Lower lobe of right lung (tissue), 2 donors: ENCODE data around the gene MCHR1. TPM values are rescaled to one million over a fixed set of nuclear protein-coding genes. Genes with fewer than 3 reads are reported as not detected.

Experiments used
- ATAC-seq, 2 donors: fragments of 200-7000 bp; cut with Tn5 transposase; one replicate each; pipeline ENCODE4 v1.9.1; 2020 to 2022; ENCODE audit warnings: mild to moderate bottlenecking in 2 of 2, moderate library complexity in 2 of 2
- DNase-seq: peaks from one replicate; pipeline ENCODE4 v3.0.0-alpha.2; 2020
- H3K27ac ChIP-seq: fragments of 200-600 bp; one replicate; pipeline ENCODE4 v1.8.0; 2022
- H3K27me3 ChIP-seq: fragments of 200-600 bp; one replicate; pipeline ENCODE4 v1.8.0; 2022; ENCODE audit warnings: low read depth
- H3K36me3 ChIP-seq: fragments of 200-600 bp; one replicate; pipeline ENCODE4 v1.8.0; 2022; ENCODE audit warnings: mild to moderate bottlenecking
- H3K4me1 ChIP-seq: fragments of 200-600 bp; one replicate; pipeline ENCODE4 v1.8.0; 2022
- H3K4me3 ChIP-seq: fragments of 200-600 bp; one replicate; pipeline ENCODE4 v1.8.0; 2022; ENCODE audit warnings: mild to moderate bottlenecking
- H3K9me3 ChIP-seq: fragments of 200-600 bp; one replicate; pipeline ENCODE4 v1.8.0; 2022
- intact Hi-C: fragments of 100-400 bp; cut with DNase I; formaldehyde crosslinking; loops from one replicate; pipeline ENCODE4 v1.11.0; 2022
- total RNA-seq: library from RNA; stranded (reverse); fragmentation: NEBNext Ultra II Directional; extraction: Animal tissue kit (Norgen Biotek cat#: 25700); gene quantifications from one replicate; pipeline ENCODE4 v1.2.1, GENCODE V29; 2021
- TF ChIP-seq, protein P1 (sequence below): fragments of 200-600 bp; IDR thresholded peaks from one replicate; pipeline ENCODE4 v1.8.0; 2022; ENCODE audit warnings: antibody characterized with exemption, mild to moderate bottlenecking
- donor health status: DM: no; HTN: yes; CAD: no; lungs with severe emphysema.

The MCHR1 gene
- total RNA-seq, 1 donor from 2014 or later = not detected

DNA sequence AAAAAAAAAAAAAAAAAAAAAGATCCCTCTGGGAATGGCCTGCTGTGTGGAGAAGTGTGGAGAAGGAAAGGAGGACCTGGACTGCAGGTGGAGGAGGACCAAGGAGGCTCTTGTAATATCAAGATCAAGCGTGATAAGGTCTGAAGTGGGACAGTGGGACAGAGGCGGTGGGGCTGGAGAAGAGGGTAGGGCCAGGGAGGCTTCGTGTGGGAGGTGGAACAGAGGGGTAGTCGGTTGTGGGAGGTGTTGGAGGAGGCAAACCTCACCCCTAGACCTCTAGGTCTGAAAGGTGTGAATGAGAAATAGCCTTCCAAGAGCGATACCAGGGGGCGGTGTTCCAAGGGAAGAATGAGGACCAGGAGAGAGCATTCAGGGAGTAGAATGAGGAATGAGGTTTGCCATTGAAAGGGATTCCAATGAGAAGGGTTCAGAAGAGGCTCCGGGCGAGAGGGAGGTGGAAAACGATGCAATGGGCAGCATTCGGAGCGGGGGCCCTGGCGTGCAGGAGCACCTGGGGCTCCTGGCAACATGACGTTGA, 44.2 kb downstream of the MCHR1 start:
- TF ChIP-seq, protein P1, sequence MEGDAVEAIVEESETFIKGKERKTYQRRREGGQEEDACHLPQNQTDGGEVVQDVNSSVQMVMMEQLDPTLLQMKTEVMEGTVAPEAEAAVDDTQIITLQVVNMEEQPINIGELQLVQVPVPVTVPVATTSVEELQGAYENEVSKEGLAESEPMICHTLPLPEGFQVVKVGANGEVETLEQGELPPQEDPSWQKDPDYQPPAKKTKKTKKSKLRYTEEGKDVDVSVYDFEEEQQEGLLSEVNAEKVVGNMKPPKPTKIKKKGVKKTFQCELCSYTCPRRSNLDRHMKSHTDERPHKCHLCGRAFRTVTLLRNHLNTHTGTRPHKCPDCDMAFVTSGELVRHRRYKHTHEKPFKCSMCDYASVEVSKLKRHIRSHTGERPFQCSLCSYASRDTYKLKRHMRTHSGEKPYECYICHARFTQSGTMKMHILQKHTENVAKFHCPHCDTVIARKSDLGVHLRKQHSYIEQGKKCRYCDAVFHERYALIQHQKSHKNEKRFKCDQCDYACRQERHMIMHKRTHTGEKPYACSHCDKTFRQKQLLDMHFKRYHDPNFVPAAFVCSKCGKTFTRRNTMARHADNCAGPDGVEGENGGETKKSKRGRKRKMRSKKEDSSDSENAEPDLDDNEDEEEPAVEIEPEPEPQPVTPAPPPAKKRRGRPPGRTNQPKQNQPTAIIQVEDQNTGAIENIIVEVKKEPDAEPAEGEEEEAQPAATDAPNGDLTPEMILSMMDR = no peak
- no peak overlapping the region for H3K4me3 ChIP-seq
- no peaks in the 10 kb centered on the region for H3K9me3 ChIP-seq
- ATAC-seq (no peak), DNase-seq (no peak)
- intact Hi-C loops = no loop called here
- H3K27me3 ChIP-seq = no peaks in the 10 kb centered on the region
- peaks cover 4% of the 10 kb centered on the region for H3K4me1 ChIP-seq
- H3K27ac ChIP-seq = no peak overlapping the region
- no peaks in the 10 kb centered on the region for H3K36me3 ChIP-seq

DNA sequence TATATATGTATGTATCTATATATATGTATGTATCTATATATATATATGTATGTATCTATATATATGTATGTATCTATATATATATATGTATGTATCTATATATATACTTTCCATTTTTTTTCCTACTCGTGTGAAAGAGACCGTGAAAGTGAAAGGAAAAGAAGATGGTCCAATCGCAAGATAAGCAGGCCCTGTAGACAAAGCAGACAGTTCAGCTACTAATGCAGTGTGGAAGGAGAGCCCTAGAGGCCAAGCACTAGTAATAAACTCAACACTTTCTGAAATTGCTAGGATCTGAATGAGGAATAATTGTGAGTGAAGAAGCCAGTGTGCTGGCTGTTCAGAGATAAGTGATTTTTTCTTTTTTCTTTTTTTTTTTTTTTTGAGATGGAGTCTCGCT, 47.2 kb downstream of the MCHR1 start:
- intact Hi-C loops = no loop called here
- DNase-seq (no peak), ATAC-seq (no peak)
- Histone ChIP-seq H3K4me1 (peaks cover 10% of the 10 kb centered on the region), H3K4me3 (no peak overlapping the region), H3K27me3 (no peaks in the 10 kb centered on the region), H3K27ac (no peak overlapping the region), H3K9me3 (no peaks in the 10 kb centered on the region), H3K36me3 (no peaks in the 10 kb centered on the region)
- TF ChIP-seq, protein P1 = no peak

DNA sequence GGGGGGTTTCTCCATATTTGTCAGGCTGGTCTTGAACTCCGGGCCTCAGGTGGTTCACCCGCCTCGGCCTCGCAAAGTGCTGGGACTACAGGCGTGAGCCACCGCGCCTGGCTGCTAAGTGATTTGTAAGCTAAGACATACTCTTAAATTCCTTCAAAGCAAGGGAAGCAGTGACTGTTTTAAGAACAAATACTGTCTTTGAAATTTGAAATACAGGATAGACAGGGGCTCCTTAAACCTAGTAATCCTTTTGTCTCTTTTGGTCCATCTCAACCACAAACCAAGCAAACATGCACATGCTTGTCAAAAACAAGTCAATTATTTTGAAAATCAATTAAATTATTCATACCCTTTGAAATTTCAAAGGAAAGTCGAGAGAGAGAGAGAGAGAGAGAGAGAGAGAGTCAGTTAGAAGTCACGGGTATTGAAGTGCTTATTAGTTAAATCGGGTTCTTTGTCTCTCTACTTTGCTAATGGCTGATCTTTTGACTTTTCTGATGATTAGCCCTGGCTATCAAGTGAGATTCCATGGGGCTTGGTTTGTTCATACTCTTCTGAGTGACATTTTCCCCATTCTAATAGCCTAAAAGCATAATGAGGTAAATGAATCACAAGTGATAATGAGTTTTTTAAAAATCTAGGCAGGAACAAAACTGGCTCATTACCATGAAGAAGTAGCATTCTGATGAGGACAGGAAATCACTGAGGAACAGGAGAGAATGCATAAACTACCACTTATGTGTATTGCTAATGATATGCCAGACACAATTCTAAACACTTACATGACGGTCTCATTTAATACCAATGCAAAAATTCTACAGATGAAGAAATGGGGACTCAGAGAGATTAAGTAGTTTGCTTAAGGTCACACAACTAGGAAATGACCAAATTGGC, 48.0 kb downstream of the MCHR1 start:
- TF ChIP-seq, protein P1 = no peak
- H3K27ac ChIP-seq = no peak overlapping the region
- H3K4me3 ChIP-seq = no peak overlapping the region
- H3K27me3 ChIP-seq = no peaks in the 10 kb centered on the region
- no peaks in the 10 kb centered on the region for H3K9me3 ChIP-seq
- no peak for ATAC-seq
- H3K4me1 ChIP-seq = peaks cover 18% of the 10 kb centered on the region
- intact Hi-C loops = no loop called here
- no peaks in the 10 kb centered on the region for H3K36me3 ChIP-seq
- no peak for DNase-seq

DNA sequence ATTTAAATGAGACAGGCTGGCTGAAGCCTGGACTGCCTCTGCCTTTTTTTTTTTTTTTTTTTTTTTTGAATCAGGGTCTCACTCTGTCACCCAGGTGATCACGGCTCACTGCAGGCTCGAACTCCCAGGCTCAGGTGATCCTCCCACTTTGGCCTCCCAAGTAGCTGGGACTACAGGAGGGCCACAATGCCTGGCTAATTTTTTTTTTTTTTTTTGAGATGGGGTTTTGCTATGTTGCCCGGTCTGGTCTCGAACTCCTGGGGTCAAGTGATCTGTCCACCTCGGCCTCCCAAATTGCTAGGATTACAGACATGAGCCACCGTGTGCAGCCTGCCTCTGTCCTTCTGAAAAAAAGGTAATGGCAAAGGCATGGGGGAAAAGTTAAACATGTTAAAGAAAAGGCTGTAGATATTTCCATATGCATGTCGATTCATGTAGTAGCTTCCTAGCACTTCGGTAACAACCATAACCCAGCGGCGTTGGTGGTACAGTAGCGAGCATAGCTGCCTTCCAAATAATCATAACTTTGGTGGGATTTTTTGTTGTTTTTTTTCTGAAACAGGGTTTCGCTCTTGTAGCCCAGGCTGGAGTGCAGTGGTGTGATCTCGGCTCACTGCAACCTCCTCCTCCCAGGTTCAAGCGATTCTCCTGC, 48.8 kb downstream of the MCHR1 start:
- H3K27me3 ChIP-seq = no peaks in the 10 kb centered on the region
- peaks cover 25% of the 10 kb centered on the region for H3K4me1 ChIP-seq
- no peaks in the 10 kb centered on the region for H3K9me3 ChIP-seq
- H3K27ac ChIP-seq = no peak overlapping the region
- no peaks in the 10 kb centered on the region for H3K36me3 ChIP-seq
- ATAC-seq (no peak), DNase-seq (no peak)
- H3K4me3 ChIP-seq = no peak overlapping the region
- intact Hi-C loops = no loop called here
- TF ChIP-seq, protein P1 = no peak

DNA sequence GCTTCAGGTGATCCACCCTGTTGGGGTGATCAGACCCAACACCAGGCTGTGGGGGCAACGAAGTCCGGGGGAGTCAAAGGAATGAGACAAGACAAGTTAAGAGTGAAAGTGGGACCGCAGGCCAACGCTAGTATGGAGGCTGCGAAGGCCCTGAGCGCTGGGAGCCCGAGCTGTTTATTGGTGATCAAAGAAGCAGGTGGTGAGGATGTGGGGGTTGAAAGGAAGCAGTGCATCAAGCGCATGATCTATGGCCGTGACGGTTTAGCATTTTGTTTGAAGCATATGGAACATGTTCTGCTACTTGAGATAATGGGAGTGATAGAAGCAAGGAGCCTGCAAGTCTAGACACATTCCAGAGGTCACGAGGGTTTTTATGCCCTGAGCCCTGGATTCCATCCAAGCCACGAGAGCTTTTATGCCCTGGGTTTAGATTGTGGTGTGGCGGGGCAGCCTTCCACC, 49.5 kb downstream of the MCHR1 start:
- H3K4me1 ChIP-seq = peaks cover 26% of the 10 kb centered on the region
- H3K36me3 ChIP-seq = no peaks in the 10 kb centered on the region
- H3K4me3 ChIP-seq = no peak overlapping the region
- no peak overlapping the region for H3K27ac ChIP-seq
- intact Hi-C loops = no loop called here
- ATAC-seq (peak; percentile 36 to 46), DNase-seq (peak; percentile 51)
- no peaks in the 10 kb centered on the region for H3K9me3 ChIP-seq
- TF ChIP-seq, protein P1 = no peak
- no peaks in the 10 kb centered on the region for H3K27me3 ChIP-seq
